CD14-positive monocyte (primary cell): ENCODE results near the gene HACD4. TPM values are rescaled to one million over a fixed set of nuclear protein-coding genes. Genes with fewer than 3 reads are reported as not detected.

ENCODE experiments used
- DNase-seq, 3 donors: peaks; one replicate each; pipeline ENCODE4 v3.0.0-alpha.2; 2011 to 2022
- H2AFZ ChIP-seq: 2 replicates; pipeline ENCODE4 v1.6.0; 2012; ENCODE audit warnings: mild to moderate bottlenecking, low read depth, low read length, inconsistent platforms; ENCODE audit not compliant: insufficient read depth, poor library complexity, severe bottlenecking
- H3K27ac ChIP-seq, 2 donors: 1 replicate in 1 of 2; 2 replicates in 1 of 2; pipeline ENCODE4 v1.5.1; 2012 to 2013; ENCODE audit warnings: low read length in 2 of 2, control low read depth in 1 of 2, inconsistent platforms in 1 of 2, low read depth in 1 of 2, mild to moderate bottlenecking in 1 of 2
- H3K27me3 ChIP-seq, 2 donors: one replicate each; pipeline versions ENCODE4 v1.6.0 to v1.6.1; 2011 to 2013; ENCODE audit warnings: low read length in 2 of 2; ENCODE audit not compliant: control insufficient read depth in 2 of 2, insufficient read depth in 2 of 2
- H3K36me3 ChIP-seq, 2 donors: replicated peaks in 1 of 2; 1 replicate in 1 of 2; 2 replicates in 1 of 2; pipeline versions ENCODE4 v1.5.1 to v1.6.1; 2012 to 2013; ENCODE audit warnings: low read length in 2 of 2, control low read depth in 1 of 2, inconsistent platforms in 1 of 2, mild to moderate bottlenecking in 1 of 2; ENCODE audit not compliant: insufficient read depth in 2 of 2, control insufficient read depth in 1 of 2
- H3K4me1 ChIP-seq, 2 donors: 1 replicate in 1 of 2; 2 replicates in 1 of 2; pipeline versions ENCODE4 v1.5.1 to v1.6.1; 2012 to 2013; ENCODE audit warnings: low read length in 2 of 2, control low read depth in 1 of 2, inconsistent platforms in 1 of 2, mild to moderate bottlenecking in 1 of 2, moderate library complexity in 1 of 2; ENCODE audit not compliant: insufficient read depth in 2 of 2, control insufficient read depth in 1 of 2
- H3K4me2 ChIP-seq: replicated peaks from 2 replicates; pipeline ENCODE3; 2012; ENCODE audit warnings: low read length, moderate library complexity, mild to moderate bottlenecking; ENCODE audit not compliant: poor library complexity, severe bottlenecking; ENCODE audit errors: extremely low read depth
- H3K4me3 ChIP-seq, 3 experiments: fragments of 200-600 bp in 1 of 3; sonication (generic) in 1 of 3; replicated peaks in 1 of 3; 1 replicate in 2 of 3; 2 replicates in 1 of 3; pipeline ENCODE4 v1.5.1; 2011 to 2013; ENCODE audit warnings: low read length in 3 of 3, mild to moderate bottlenecking in 3 of 3, control low read depth in 2 of 3, low read depth in 2 of 3, inconsistent platforms in 1 of 3, moderate library complexity in 1 of 3
- H3K79me2 ChIP-seq: 2 replicates; pipeline ENCODE4 v1.6.0; 2012; ENCODE audit warnings: mild to moderate bottlenecking, control low read depth, inconsistent platforms, low read length, moderate library complexity; ENCODE audit not compliant: insufficient read depth
- H3K9ac ChIP-seq: 2 replicates; pipeline ENCODE4 v1.6.0; 2017; ENCODE audit warnings: low read length, mild to moderate bottlenecking; ENCODE audit not compliant: insufficient read depth, poor library complexity, severe bottlenecking
- H3K9me3 ChIP-seq, 2 donors: replicated peaks in 1 of 2; 1 replicate in 1 of 2; 2 replicates in 1 of 2; pipeline versions ENCODE4 v1.5.1 to v1.6.1; 2012 to 2013; ENCODE audit warnings: low read length in 2 of 2, control low read depth in 1 of 2; ENCODE audit not compliant: control insufficient read depth in 1 of 2, insufficient read depth in 1 of 2
- H4K20me1 ChIP-seq: 2 replicates; pipeline ENCODE4 v1.6.0; 2012; ENCODE audit warnings: mild to moderate bottlenecking, low read length, control low read depth, moderate library complexity; ENCODE audit not compliant: insufficient read depth
- H3K27ac Mint-ChIP-seq, 7 donors: one replicate each; pipeline ENCODE4 v1.8.0; 2020; ENCODE audit warnings: mild to moderate bottlenecking in 7 of 7, mixed read lengths in 7 of 7, moderate library complexity in 6 of 7, inconsistent platforms in 2 of 7
- H3K27me3 Mint-ChIP-seq, 3 donors: one replicate each; pipeline ENCODE4 v1.8.0; 2021 to 2022; ENCODE audit warnings: low read depth in 3 of 3, mild to moderate bottlenecking in 3 of 3, mixed read lengths in 3 of 3, moderate library complexity in 3 of 3, inconsistent platforms in 1 of 3
- H3K36me3 Mint-ChIP-seq, 2 donors: one replicate each; pipeline ENCODE4 v1.8.0; 2020; ENCODE audit warnings: mixed read lengths in 2 of 2, inconsistent platforms in 1 of 2, mild to moderate bottlenecking in 1 of 2
- H3K4me1 Mint-ChIP-seq: one replicate; pipeline ENCODE4 v1.8.0; 2020; ENCODE audit warnings: mild to moderate bottlenecking, mixed read lengths
- H3K4me3 Mint-ChIP-seq, 2 donors: one replicate each; pipeline ENCODE4 v1.8.0; 2020; ENCODE audit warnings: mild to moderate bottlenecking in 2 of 2, mixed read lengths in 2 of 2, moderate library complexity in 1 of 2
- H3K9me3 Mint-ChIP-seq, 7 donors: one replicate each; pipeline ENCODE4 v1.8.0; 2020 to 2022; ENCODE audit warnings: mixed read lengths in 7 of 7, mild to moderate bottlenecking in 6 of 7, moderate library complexity in 6 of 7, inconsistent platforms in 2 of 7
- CTCF ChIP-seq: fragments of 200-600 bp; IDR thresholded peaks from one replicate; pipeline ENCODE4 v1.8.0; 2022; ENCODE audit warnings: antibody characterized with exemption, mild to moderate bottlenecking
- WGBS: methylation state at CpG from one replicate; pipeline ENCODE4 v1.1.5; 2013; ENCODE audit warnings: missing lambda C conversion rate; ENCODE audit not compliant: insufficient coverage; 5-methylcytosine and 5-hydroxymethylcytosine counted together
- intact Hi-C, 2 donors: fragments of 100-400 bp; cut with micrococcal nuclease; formaldehyde crosslinking; loops; one replicate each; pipeline versions ENCODE4 v1.15.0 to v1.15.1; 2023
- polyA plus RNA-seq, 3 donors: library from polyadenylated mRNA; depleted of rRNA in 1 of 3; unstranded in 2 of 3; stranded (reverse) in 1 of 3; fragments of 300-500 nt in 2 of 3; fragments of >200 nt in 1 of 3; fragmentation: Illumina TruSeq in 2 of 3; gene quantifications; 1 replicate in 2 of 3; 2 replicates in 1 of 3; pipeline ENCODE4 v1.2.3, GENCODE V29; 2012 to 2021

HACD4 gene
- polyA plus RNA-seq, 3 donors = 23.9 to 28.7 (median 27.5) TPM

GRCh38 chr9:20950707-20951106, 80.7 kb downstream of the HACD4 start:
- no peaks in the 10 kb centered on the region for H3K9me3 ChIP-seq
- no peaks in the 10 kb centered on the region for H3K27me3 ChIP-seq
- H3K79me2 ChIP-seq = no peaks in the 10 kb centered on the region
- no peak overlapping the region for H3K27ac Mint-ChIP-seq
- no peak overlapping the region for H3K27ac ChIP-seq
- no peaks in the 10 kb centered on the region for H3K4me1 Mint-ChIP-seq
- peaks cover 5 to 42% of the 10 kb centered on the region in 2 donors for H3K36me3 ChIP-seq
- no peaks in the 10 kb centered on the region for H3K27me3 Mint-ChIP-seq
- TF ChIP-seq CTCF = no peak
- peaks cover 36 to 39% of the 10 kb centered on the region in 2 donors for H3K36me3 Mint-ChIP-seq
- no peak for DNase-seq
- H2AFZ ChIP-seq = no peak overlapping the region
- H3K4me3 Mint-ChIP-seq = no peak overlapping the region
- no CpG with 5 or more reads among the region's 2 CpGs for WGBS
- H3K4me1 ChIP-seq = no peaks in the 10 kb centered on the region
- no peak overlapping the region for H3K4me2 ChIP-seq
- no peak overlapping the region for H3K9ac ChIP-seq
- H4K20me1 ChIP-seq = no peaks in the 10 kb centered on the region
- no peaks in the 10 kb centered on the region for H3K9me3 Mint-ChIP-seq
- intact Hi-C loops = no loop called here
- no peak overlapping the region for H3K4me3 ChIP-seq

Other genes with a start within 250 kb of the HACD4 start
- not detected for gene IFNB1, start 46.3 kb upstream of the HACD4 start, polyA plus RNA-seq
- not detected for gene IFNW1, start 110.2 kb upstream of the HACD4 start, polyA plus RNA-seq
- gene IFNA21, start 135.0 kb upstream of the HACD4 start, polyA plus RNA-seq = not detected
- not detected for gene IFNA4, start 155.9 kb upstream of the HACD4 start, polyA plus RNA-seq
- not detected for gene IFNA7, start 170.6 kb upstream of the HACD4 start, polyA plus RNA-seq
- not detected for gene IFNA10, start 175.5 kb upstream of the HACD4 start, polyA plus RNA-seq
- not detected for gene IFNA16, start 185.7 kb upstream of the HACD4 start, polyA plus RNA-seq
- not detected for gene IFNA17, start 196.6 kb upstream of the HACD4 start, polyA plus RNA-seq
- not detected for gene IFNA14, start 208.4 kb upstream of the HACD4 start, polyA plus RNA-seq